Fibroblast of the aortic adventitia (primary cell): Measurements from ENCODE around the gene SOX6. TPM values are rescaled to one million over a fixed set of nuclear protein-coding genes. Genes with fewer than 3 reads are reported as not detected.
"Not testable (repeated sequence)": the region's sequence is repeated elsewhere in the genome, so short reads cannot be mapped to it uniquely, and the experiment has no call there.

ENCODE experiments used
- DNase-seq: peaks from one replicate; pipeline ENCODE4 v3.0.0-alpha.2; 2010; ENCODE audit warnings: low read depth
- H3K4me3 ChIP-seq: 2 replicates; pipeline ENCODE4 v1.5.1; 2011; ENCODE audit warnings: low read depth, mild to moderate bottlenecking, control low read depth, low read length, moderate library complexity
- CTCF ChIP-seq: IDR thresholded peaks from 2 replicates; pipeline ENCODE4 v1.5.1; 2011; ENCODE audit warnings: mild to moderate bottlenecking, low read length, control low read depth, inconsistent platforms; ENCODE audit not compliant: insufficient read depth
- total RNA-seq: library from RNA; depleted of rRNA; stranded (reverse); fragments of >200 nt; gene quantifications from 2 replicates; pipeline ENCODE4 v1.2.3, GENCODE V29; 2012; ENCODE audit warnings: low replicate concordance

The SOX6 gene
- total RNA-seq, 1 donor = 0.36 TPM

GRCh38 chr11:16382186-16382585 lies 25.8 kb upstream of the SOX6 start:
- no peak for DNase-seq
- H3K4me3 ChIP-seq = no peak overlapping the region
- no peak for TF ChIP-seq CTCF

GRCh38 chr11:16380941-16381568 lies 24.7 kb upstream of the SOX6 start:
- TF ChIP-seq CTCF = no peak
- no peak for DNase-seq
- no peak overlapping the region for H3K4me3 ChIP-seq

- no peak for DNase-seq
- no peak overlapping the region for H3K4me3 ChIP-seq
- no peak for TF ChIP-seq CTCF
Observed at GRCh38 chr11:16378906-16379305, 22.6 kb upstream of the SOX6 start.

GRCh38 chr11:16377746-16378145 lies 21.4 kb upstream of the SOX6 start:
- DNase-seq = no peak
- H3K4me3 ChIP-seq = no peak overlapping the region
- TF ChIP-seq CTCF = no peak

GRCh38 chr11:16375664-16376063 lies 19.3 kb upstream of the SOX6 start:
- not testable (repeated sequence) for DNase-seq, H3K4me3 ChIP-seq

- no peak for DNase-seq
- TF ChIP-seq CTCF = no peak
- H3K4me3 ChIP-seq = no peak overlapping the region
Observed at GRCh38 chr11:16373768-16374167, 17.4 kb upstream of the SOX6 start.

- no peak for DNase-seq
- H3K4me3 ChIP-seq = no peak overlapping the region
- no peak for TF ChIP-seq CTCF
Observed at GRCh38 chr11:16372355-16372754, 16.0 kb upstream of the SOX6 start.
